ENCODE data around the gene MBNL3. TPM values are rescaled to one million over a fixed set of nuclear protein-coding genes. Genes with fewer than 3 reads are reported as not detected.

MBNL3 gene
- total and polyA plus RNA-seq, 9 of the 15 experiments (the other 6 are each of a cell fraction or from before 2014, with no cell fraction given): under 0.01 to 0.25 (median 0.16) TPM

DNA sequence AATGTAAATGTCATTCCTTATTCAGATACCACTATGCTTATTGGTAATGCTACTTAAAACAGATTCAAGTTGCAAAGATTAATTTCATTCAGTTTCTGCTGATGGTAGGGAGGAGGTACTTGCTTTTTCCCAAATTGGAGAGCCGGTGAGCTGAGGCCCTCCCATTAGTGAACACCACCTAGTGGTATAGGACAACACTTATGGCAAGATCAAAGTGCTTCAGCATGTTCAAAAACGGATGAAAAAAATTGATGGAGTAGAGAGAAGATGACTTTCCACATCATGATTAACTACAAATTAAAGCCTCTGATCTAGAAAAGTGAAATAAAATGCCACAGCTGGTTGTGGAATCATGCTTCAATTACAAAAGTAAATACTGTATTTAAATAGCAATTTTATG, 112.9 kb downstream of the MBNL3 start:
- Histone ChIP-seq H3K4me3 (no peak overlapping the region), H3K9me3 (replicated peaks; ENCODE audit: control insufficient read depth, insufficient read depth, low read depth, low read length) (no peaks in the 10 kb centered on the region), H3K9ac (ENCODE audit: insufficient read depth in 1 of 2, low read depth in 2 of 2, low read length in 2 of 2) (no peak overlapping the region), H2AFZ (ENCODE audit: low read depth, low read length) (no peak overlapping the region), H3K4me2 (ENCODE audit: insufficient read depth, low read length) (no peak overlapping the region), H4K20me1 (replicated peaks; ENCODE audit: control insufficient read depth, insufficient read depth, low read length) (no peaks in the 10 kb centered on the region), H3K4me1 (replicated peaks in 1 of 2; ENCODE audit: control insufficient read depth in 2 of 2, insufficient read depth in 2 of 2, low read length in 2 of 2) (no peaks in the 10 kb centered on the region), H3K27ac (ENCODE audit: extremely low read depth, low read depth, low read length) (no peak overlapping the region), H3K36me3 (ENCODE audit: control insufficient read depth, insufficient read depth, low read length) (no peaks in the 10 kb centered on the region), H3K27me3 (ENCODE audit: control insufficient read depth in 2 of 2, insufficient read depth in 2 of 2, low read length in 2 of 2) (no peaks in the 10 kb centered on the region), H3K9me1 (ENCODE audit: control insufficient read depth, insufficient read depth, low read length) (no peaks in the 10 kb centered on the region), H3K79me2 (ENCODE audit: control insufficient read depth, insufficient read depth, low read length) (no peaks in the 10 kb centered on the region)
- CTCF ChIA-PET (ENCODE audit: low intra/inter-chr PET ratio): no interaction called here
- ATAC-seq (no peak), FAIRE-seq (no peak), DNase-seq (ENCODE audit: extremely low read depth in 1 of 4, low spot score in 3 of 4) (peak in 1 of 4 experiments; percentile 1)
- in situ Hi-C loops (cut with MboI): no loop called here
- 0% methylated on average over 2 of the region's 2 CpGs for WGBS (ENCODE audit: insufficient coverage, low coverage, missing lambda C conversion rate)
- no TSS peak for BruUV-seq (replicated peaks)
- TF ChIP-seq, protein P1, sequence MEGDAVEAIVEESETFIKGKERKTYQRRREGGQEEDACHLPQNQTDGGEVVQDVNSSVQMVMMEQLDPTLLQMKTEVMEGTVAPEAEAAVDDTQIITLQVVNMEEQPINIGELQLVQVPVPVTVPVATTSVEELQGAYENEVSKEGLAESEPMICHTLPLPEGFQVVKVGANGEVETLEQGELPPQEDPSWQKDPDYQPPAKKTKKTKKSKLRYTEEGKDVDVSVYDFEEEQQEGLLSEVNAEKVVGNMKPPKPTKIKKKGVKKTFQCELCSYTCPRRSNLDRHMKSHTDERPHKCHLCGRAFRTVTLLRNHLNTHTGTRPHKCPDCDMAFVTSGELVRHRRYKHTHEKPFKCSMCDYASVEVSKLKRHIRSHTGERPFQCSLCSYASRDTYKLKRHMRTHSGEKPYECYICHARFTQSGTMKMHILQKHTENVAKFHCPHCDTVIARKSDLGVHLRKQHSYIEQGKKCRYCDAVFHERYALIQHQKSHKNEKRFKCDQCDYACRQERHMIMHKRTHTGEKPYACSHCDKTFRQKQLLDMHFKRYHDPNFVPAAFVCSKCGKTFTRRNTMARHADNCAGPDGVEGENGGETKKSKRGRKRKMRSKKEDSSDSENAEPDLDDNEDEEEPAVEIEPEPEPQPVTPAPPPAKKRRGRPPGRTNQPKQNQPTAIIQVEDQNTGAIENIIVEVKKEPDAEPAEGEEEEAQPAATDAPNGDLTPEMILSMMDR (IDR thresholded peaks at IDR 0.05 in 2 of 3, conservative IDR thresholded peaks at IDR 0.05 in 1 of 3; ENCODE audit: insufficient read depth in 2 of 3, low read depth in 1 of 3, low read length in 3 of 3): 0 out of 6 replicates have a peak, but pooled peaks of 2 of the 3 experiments have one; percentile 6 to 13
- no peak for TF ChIP-seq GATAD2B (IDR thresholded peaks at IDR 0.05; ENCODE audit: borderline replicate concordance)
- POLR2A ChIA-PET: no interaction called here
- intact Hi-C loops (cut with micrococcal nuclease): no loop called here

DNA sequence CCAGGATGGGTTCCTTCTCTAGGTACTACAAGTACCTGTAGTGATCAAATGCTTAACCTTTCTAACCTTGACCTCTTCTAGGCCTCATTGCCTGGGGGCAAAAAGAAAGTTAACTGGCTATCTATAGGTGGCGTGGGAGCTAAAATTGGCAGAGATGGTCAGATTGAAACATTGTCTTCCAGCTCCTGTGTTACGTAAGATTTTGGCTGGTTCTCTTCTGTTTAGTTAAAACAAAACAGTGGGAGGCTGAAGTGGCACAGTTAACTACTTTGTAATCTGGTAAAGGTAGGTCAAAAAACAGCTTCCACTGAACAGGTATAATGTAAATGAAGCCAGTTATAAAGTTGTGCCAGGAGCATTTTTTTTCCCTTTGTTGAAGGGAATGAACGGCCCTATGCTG, 115.2 kb downstream of the MBNL3 start:
- no TSS peak for BruUV-seq (replicated peaks)
- Histone ChIP-seq H3K9me1 (ENCODE audit: control insufficient read depth, insufficient read depth, low read length) (no peaks in the 10 kb centered on the region), H4K20me1 (replicated peaks; ENCODE audit: control insufficient read depth, insufficient read depth, low read length) (no peaks in the 10 kb centered on the region), H3K4me1 (replicated peaks in 1 of 2; ENCODE audit: control insufficient read depth in 2 of 2, insufficient read depth in 2 of 2, low read length in 2 of 2) (no peaks in the 10 kb centered on the region), H3K9me3 (replicated peaks; ENCODE audit: control insufficient read depth, insufficient read depth, low read depth, low read length) (no peaks in the 10 kb centered on the region), H3K27me3 (ENCODE audit: control insufficient read depth in 2 of 2, insufficient read depth in 2 of 2, low read length in 2 of 2) (no peaks in the 10 kb centered on the region), H2AFZ (ENCODE audit: low read depth, low read length) (no peak overlapping the region), H3K9ac (ENCODE audit: insufficient read depth in 1 of 2, low read depth in 2 of 2, low read length in 2 of 2) (no peak overlapping the region), H3K36me3 (ENCODE audit: control insufficient read depth, insufficient read depth, low read length) (no peaks in the 10 kb centered on the region), H3K4me3 (no peak overlapping the region), H3K4me2 (ENCODE audit: insufficient read depth, low read length) (no peak overlapping the region), H3K27ac (ENCODE audit: extremely low read depth, low read depth, low read length) (no peak overlapping the region), H3K79me2 (ENCODE audit: control insufficient read depth, insufficient read depth, low read length) (no peaks in the 10 kb centered on the region)
- intact Hi-C loops (cut with micrococcal nuclease) (no loop called here), in situ Hi-C loops (cut with MboI) (no loop called here)
- 5% methylated on average over 3 of the region's 3 CpGs for WGBS (ENCODE audit: insufficient coverage, low coverage, missing lambda C conversion rate)
- ChIA-PET CTCF (ENCODE audit: low intra/inter-chr PET ratio) (no interaction called here), POLR2A (no interaction called here)
- TF ChIP-seq ZC3H4 (CRISPR knock-in tag; IDR thresholded peaks at IDR 0.05; ENCODE audit: borderline replicate concordance) (no peak), NFYB (IDR thresholded peaks at IDR 0.05; ENCODE audit: extremely low read depth, insufficient read length) (no peak)
- TF ChIP-seq, protein P2, sequence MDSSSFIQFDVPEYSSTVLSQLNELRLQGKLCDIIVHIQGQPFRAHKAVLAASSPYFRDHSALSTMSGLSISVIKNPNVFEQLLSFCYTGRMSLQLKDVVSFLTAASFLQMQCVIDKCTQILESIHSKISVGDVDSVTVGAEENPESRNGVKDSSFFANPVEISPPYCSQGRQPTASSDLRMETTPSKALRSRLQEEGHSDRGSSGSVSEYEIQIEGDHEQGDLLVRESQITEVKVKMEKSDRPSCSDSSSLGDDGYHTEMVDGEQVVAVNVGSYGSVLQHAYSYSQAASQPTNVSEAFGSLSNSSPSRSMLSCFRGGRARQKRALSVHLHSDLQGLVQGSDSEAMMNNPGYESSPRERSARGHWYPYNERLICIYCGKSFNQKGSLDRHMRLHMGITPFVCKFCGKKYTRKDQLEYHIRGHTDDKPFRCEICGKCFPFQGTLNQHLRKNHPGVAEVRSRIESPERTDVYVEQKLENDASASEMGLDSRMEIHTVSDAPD (CRISPR knock-in tag; IDR thresholded peaks at IDR 0.05): no peak
- TF ChIP-seq, protein P3, sequence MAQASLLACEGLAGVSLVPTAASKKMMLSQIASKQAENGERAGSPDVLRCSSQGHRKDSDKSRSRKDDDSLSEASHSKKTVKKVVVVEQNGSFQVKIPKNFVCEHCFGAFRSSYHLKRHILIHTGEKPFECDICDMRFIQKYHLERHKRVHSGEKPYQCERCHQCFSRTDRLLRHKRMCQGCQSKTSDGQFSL (CRISPR knock-in tag; IDR thresholded peaks at IDR 0.05): no peak
- TF ChIP-seq, protein P3 (tag; IDR thresholded peaks at IDR 0.05): no peak
- TF ChIP-seq, protein P4, sequence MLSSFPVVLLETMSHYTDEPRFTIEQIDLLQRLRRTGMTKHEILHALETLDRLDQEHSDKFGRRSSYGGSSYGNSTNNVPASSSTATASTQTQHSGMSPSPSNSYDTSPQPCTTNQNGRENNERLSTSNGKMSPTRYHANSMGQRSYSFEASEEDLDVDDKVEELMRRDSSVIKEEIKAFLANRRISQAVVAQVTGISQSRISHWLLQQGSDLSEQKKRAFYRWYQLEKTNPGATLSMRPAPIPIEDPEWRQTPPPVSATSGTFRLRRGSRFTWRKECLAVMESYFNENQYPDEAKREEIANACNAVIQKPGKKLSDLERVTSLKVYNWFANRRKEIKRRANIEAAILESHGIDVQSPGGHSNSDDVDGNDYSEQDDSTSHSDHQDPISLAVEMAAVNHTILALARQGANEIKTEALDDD (IDR thresholded peaks at IDR 0.05): no peak
- no peak for FAIRE-seq
- no peak for DNase-seq (ENCODE audit: extremely low read depth in 1 of 4, low spot score in 3 of 4)
- ATAC-seq: no peak
